AG08395 (cell line): Measurements from ENCODE around the gene TCF19.
A peak's percentile ranks its signal among the peaks of the same experiment; 100 is the strongest.

Experiments
- DNase-seq: peaks from one replicate; pipeline ENCODE4 v3.0.0; 2012; ENCODE audit warnings: mixed read lengths, low spot score

The TCF19 gene

DNA sequence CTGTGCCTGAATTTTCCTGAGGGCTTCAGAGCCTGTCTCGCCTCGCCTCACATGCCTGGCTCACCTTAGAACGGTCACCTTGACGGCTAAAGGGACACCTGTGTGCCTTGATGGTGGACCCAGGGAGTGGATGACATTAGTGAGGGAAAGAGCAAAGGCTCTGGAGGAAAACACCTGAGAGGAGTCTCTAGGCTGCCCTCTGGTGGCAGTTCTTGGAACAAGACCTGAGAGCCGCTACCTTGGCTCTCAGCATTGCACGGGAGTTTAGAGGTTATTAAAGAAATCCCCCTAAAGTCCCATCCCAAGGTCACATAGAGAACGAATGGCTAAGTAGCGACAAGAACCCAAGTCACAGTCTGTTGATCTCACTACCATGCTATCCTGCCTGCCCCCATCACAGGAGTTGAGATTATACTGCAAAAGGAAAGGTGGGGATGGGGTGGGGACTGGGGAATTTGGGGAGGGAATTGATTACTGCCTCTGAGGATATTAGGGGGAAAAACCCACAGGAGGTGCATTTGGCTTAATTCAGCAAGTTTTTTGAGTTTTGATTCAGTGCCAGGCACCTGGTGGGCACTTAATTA, 30.2 kb upstream of the TCF19 start:
- peak; percentile 59 for DNase-seq

- no peak for DNase-seq
Observed at GRCh38 chr6:31129130-31129529, 29.3 kb upstream of the TCF19 start.

DNA sequence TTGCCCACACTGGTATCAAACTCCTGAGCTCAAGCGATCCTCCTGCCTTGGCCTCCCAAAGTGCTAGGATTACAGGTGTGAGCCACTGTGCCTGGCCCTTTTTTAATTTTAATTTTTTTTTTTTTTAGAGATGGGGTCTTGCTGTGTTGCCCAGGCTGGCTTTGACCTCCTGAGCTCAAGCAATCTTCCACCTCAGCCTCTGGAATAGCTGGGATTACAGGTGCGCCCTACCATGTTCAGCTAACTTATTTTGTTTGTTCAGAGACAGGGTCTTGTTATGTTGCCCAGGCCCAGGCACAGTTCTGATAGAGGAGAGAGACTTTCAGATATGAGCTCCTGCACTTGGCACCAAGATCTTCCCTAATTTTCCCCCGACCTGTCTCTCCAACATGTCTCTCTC, 27.6 kb upstream of the TCF19 start:
- DNase-seq: no peak

DNA sequence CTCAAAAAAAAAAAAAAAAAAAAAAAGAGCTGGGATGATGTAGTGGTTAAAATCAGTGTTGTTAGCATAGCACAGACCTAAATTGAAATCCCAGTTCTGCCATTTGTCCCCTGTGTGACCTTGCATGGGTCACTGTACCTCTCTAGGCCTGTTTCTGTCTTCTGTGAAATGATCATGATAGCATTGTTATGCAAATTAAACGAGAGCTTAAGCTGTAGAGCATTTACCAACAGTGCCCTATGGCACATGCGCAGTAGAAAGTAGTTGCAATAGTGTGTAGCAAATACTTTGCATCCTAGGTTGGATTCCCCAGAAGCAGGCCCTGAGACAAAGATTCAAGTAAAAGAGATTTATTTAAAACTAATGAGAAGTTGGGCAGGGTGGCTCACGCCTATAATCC, 26.8 kb upstream of the TCF19 start:
- DNase-seq: no peak

DNA sequence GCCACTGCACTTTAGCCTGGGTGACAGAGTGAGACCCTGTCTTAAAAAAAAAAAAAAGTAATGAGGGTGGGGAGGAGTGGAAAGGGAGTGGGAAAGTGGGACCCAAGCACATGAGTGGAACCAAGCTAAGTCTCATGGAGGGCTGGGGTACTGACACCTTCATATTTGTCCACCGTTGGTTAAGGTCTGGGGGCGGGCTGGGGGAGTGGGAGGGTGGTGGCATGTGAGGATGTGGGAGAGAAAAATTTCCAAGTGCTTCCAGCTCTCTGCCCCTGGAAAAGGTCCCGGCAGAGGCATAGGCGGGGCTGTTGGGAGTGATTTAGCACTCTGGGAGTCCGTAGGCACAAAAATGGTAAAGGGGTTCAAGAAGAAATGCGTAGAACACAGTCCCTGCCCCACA, 25.6 kb upstream of the TCF19 start:
- no peak for DNase-seq

DNA sequence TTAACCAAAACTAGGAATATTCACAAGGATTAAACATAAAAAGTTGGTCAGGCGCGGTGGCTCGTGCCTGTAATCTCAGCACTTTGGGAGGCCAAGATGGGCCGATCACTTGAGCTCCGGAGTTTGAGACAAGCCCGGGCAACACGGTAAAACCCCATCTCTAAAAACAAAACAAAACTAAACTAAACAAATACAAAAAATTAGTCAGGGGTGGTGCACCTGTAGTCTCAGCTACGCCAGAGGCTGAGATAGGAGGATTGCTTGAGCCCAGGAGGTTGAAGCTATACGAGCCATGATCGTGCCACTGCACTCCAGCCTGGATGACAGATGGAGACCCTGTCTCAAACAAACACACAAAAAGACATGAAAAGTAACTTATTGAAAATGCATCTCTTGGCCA, 22.7 kb upstream of the TCF19 start:
- DNase-seq: no peak

DNA sequence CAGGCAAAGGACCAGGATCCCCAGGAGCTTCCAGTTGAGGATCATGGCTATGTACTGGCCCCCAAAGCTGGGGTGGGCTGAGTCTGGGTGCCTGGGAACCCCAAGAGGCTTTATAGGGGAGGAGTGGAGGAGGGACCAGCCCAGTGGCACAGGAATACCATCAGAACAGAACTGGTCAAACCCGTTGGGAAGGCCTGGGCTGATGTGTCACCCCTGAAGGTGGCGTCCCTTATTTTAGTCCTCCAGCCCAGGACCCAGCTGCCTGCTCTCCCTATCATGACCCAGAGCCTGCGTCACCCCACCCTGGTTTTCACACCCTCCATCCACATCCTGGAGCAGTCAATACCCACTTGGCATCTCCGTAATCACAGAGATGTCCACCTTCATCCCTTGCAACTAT, 19.4 kb upstream of the TCF19 start, which contains the start of gene PSORS1C2:
Gene PSORS1C2 (minus strand): TSS at position 85 of the 400 bp plus-strand sequence. CDS start 40 bp downstream, at position 45.
- no peak for DNase-seq

DNA sequence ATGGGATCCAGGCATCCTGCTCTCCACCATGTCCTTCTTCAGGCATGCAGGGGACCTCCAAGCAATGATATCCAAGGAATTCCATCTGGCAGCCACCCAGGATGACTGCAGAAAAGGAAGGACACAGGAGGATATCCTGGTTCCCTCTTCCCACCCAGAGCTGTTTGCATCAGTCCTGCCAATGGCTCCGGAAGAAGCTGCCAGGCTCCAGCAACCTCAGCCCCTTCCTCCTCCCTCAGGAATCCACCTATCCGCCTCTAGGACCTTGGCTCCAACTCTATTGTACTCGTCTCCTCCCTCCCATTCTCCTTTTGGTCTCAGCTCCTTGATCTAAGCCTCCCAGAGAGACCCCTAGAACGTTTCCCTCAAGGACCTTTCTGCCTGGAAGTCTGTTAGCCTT, 18.8 kb upstream of the TCF19 start:
- DNase-seq: peak; percentile 33

DNA sequence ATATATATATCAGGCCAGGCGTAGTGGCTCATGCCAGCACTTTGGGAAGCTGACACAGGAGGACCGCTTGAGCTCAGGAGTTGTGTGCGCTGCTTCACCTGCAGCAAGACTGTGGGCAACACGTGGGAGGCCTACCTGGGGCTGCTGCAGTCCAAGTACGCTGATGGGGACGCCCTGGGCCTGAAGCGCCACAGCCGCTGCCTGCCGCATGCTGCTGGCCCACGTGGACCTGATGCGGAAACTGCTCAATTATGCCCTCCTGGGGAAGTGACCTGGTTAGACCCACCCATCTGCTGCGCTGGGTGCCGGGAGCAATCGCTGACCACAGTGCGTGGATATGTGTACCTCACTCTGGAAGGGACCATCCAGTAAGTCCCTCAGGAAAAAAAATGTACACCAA, 17.7 kb upstream of the TCF19 start:
- no peak for DNase-seq

DNA sequence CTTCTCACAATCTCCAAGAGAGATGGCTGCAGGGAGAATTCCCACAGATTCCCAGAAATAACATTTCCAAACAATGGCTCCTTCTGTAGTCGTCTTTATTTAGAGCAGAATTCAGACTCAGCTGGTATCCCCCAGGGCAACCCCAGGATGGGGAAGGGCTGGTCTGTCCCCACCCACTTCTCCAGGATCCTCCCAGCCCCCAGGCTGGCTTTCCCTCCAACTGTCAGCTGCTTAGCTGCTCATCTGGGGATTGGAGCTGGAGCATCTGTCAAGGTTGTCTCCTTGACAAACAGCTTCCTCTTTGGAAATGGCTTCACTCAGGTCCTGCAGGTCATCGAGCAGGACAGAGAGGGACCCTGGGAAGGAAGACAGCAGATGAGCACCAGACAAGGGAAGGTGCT, 16.0 kb upstream of the TCF19 start:
- no peak for DNase-seq

DNA sequence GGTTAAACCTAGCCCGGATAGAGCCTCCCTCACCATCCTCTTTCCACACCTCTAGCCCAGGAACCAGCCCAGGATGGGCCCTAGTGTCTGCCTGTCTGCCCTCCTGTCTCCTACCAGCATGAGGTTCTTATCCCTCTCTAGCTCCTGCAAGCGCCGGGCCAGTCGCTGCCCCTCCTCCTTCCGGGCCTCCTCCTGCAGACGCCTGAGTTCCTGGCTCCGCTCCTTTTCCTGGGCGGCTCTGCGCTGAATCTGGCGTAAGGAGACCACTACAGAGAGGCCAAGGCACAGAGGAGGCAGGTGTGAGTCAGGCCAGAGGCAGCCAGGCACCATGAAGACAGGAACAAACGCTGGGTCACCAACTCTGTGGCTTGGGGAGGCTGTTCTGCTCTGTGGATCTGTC, 15.2 kb upstream of the TCF19 start:
- peak; percentile 50 for DNase-seq

DNA sequence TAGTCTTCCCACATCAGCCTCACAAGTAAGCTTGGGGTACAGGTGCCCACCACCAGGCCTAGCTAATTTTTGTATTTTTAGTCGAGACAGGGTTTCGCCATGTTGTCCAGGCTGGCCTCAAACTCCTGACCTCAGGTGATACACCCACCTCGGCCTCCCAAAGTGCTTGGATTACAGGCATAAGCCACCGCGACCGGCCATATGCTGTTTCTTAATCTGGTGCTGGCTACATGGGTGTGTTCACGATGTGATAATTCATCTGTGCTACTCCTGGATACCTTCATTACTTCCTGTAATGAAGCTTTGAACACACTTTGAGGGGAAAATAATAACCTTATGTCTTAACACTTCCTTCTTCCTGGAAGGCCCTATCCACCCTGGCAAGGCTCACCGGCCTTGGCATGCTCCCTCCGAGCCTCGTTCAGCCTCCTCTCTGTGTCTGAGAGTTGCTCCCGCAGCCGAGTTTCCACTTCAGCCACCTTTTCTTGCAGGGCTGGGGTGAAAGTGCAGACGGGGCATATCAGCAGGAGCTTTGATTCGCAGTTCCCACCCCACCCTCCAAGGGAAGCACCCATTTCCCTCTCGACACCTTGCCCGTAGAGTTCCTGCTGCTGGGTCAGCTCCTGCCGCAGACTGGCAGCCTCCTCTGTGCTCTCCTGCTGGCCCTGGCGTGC, 14.0 kb upstream of the TCF19 start:
- DNase-seq: no peak

DNA sequence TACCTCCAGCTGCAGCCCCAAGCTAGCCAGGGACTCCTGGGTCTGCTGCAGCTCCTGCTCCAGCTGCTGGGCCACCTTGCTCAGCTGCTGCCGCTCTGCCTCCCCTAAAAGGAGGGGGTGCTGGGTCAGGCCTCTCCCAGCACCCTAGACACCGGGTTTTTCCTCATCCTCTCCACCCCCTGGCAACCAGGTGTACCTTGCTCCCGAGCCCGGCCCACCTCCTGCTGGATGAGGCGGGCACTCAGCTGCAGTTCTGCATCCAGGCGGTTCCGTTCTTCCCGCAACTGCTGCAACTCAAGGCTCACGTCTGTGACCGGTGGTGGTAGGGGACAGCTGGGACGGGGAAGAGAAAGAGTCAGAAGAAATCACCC, 13.4 kb upstream of the TCF19 start:
- no peak for DNase-seq

DNA sequence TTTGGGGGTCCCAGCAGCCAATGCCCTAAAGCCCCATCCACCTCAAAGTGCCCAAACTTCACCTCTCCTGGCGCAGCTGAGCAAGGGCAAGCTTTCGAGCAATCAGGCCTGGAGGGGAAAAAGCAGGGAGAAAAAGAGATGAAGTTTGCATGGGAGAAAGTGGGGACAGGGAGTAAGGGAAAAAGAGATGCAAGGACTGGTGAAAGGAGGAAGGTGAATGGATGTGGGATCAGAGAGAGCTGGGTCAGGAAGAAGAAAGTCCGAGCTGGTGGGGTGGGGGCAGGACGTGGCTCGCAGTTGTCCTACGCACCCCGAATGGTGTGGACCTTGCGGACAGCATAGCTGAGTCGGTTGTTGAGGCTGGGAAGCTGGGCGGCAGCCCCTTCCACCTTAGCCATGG, 13.0 kb upstream of the TCF19 start:
- no peak for DNase-seq

DNA sequence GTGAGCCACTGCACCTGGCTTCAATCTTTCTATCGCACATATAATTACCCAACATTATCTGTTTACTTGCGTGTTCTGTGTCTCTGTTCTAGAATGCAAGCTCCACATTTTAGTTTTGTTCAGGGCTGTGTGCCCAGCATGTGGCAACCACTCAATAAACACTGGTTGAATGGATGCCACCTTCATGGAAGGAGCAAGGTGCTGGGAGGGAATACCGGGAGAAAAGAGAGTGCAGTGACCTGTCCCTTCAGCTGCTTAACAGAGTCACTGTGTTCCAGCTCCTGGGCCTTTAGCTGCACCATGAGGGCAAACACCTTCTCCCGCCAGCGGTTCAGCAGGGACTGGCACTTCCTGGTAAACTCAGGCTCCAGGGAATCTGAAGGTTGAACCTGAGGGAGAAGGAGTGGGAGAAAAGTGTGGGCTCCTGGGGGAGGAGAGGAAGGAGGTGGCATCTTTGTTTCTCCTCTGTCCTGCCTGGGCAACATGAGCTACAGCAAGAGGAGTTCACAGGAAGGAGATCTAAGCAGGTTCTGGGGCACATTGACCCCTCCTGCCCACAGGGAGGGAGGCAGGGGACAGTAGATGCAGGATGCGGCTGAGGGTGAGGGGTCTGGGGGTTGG, 8.5 kb upstream of the TCF19 start:
- DNase-seq: no peak

GRCh38 chr6:31152781-31153180, 5.6 kb upstream of the TCF19 start:
- DNase-seq: no peak

GRCh38 chr6:31154436-31154835, 4.0 kb upstream of the TCF19 start:
- no peak for DNase-seq

- no peak for DNase-seq
Observed at GRCh38 chr6:31156641-31157040, 1.7 kb upstream of the TCF19 start.

GRCh38 chr6:31157513-31158139, 763 bp upstream of the TCF19 start, which contains the start of gene CCHCR1:
CCHCR1 (minus strand) TSS chr6:31157802; CDS start chr6:31157600, 202 bp downstream.
- no peak for DNase-seq

DNA sequence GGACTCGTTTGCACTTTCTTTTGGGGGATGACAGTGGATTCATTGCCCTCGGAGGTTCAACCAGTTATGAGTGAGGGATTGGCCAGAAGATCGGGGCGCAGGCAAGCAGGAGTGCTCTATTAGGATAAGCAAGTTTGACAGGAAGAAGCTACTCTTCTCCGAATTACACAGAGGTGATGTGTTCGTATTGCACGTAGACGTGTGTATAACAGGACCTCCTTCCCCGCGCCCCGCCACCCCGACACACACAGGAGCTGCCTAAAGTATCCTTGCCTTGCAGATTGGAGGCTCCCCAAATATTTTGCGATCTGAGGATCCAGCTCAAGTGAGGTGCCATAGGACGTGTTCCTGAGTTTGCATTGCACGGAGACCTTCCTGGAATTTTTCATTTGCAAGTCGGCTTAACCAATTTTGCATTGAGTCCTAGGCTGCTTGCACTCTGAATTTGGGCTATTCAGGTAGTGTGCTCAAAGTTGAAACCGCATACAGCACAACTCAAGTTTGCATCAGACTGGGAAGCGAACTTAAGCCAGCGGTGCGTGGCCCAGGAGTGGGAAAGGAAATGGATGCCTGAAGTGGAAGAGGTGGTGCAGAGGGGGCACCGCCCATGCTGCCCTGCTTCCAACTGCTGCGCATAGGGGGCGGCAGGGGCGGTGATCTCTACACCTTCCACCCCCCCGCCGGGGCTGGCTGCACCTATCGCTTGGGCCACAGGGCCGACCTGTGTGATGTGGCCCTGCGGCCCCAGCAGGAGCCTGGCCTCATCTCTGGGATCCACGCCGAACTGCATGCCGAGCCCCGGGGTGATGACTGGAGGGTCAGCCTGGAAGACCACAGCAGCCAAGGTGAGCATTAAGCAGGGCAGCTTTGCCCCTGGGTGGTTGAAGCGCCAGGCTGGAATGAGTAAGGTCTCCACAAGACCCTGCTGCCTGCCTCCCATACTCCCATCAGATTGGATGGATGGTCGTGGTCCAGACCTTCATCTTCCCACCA, 770 bp downstream of the TCF19 start:
- no peak for DNase-seq

DNA sequence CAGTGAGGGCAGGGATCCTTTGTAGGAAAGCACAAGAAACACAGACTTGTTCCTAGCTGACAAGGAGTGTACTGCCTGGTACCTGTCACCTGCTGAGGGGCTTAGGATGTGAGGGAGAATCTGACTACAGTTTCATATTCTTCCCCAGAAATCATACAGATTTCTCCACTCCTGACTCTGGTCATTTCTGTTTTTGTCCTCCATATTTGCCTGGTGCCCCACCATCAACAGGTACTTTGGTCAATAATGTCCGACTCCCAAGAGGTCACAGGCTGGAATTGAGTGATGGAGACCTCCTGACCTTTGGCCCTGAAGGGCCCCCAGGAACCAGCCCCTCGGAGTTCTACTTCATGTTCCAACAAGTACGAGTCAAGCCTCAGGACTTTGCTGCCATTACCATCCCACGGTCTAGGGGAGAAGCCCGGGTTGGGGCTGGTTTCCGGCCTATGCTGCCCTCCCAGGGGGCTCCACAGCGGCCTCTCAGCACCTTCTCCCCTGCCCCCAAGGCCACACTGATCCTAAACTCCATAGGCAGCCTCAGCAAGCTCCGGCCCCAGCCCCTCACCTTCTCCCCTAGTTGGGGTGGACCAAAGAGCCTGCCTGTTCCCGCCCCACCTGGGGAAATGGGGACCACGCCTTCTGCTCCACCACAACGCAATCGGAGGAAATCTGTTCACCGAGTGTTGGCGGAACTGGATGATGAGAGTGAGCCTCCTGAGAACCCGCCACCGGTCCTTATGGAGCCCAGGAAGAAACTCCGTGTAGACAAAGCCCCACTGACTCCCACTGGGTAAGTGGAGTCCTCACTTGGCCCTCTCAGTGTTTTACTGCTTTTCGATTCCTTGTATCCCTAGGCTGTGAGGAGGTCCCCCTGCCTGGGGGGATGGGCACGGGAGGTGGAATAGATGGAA, 3.1 kb downstream of the TCF19 start:
- no peak for DNase-seq
